Measurements from ENCODE around the gene SUDS3. TPM values are rescaled to one million over a fixed set of nuclear protein-coding genes. Genes with fewer than 3 reads are reported as not detected.

SUDS3 gene
- total and polyA plus RNA-seq, 10 of the 15 experiments (the other 5 are each of a cell fraction or from before 2014, with no cell fraction given), result 5.2 to 42.8 (median 21.7) TPM

DNA sequence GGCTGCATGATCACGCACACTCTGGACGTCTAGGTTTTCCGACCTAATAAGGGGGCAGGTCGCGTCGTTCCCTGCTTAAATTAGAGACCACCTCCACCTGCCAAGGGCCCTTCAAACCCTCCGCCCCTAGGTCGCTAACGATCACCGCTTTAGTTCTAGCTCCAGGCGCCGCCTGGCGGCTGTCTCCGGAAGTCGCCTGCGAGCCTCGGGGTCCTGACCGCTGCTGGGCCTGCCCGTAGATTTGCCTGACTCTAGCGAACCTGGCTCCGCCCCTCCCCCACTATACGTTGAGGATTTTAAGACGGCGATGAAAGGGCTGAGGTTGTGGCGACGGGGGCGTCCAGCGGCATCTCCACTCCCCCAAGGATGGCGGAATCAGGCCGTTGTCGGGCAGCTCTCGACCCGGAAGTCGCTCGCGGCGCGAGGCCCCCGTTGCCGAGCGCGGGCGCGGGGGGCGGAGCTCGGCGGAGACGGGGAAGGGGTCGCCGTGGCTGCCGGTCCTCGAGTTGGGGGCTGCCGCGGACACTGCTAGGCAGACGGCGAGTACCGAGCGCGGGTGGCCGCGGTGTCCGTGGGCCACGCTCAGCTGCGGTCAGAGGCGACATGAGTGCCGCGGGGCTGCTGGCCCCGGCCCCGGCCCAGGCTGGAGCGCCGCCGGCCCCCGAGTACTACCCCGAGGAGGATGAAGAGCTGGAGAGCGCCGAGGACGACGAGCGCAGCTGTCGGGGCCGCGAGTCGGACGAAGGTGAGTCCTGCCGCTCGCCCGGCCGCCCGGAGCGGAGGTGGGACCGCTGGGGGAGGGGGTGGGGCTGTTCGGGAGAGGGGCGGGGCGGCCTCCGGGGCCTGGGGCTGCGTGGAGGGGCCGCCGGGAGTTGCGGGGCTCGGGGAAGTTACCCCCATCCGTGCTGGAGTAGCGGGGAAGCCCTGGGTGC, at the start of gene SUDS3 (continued):
- TF ChIP-seq, protein P1, sequence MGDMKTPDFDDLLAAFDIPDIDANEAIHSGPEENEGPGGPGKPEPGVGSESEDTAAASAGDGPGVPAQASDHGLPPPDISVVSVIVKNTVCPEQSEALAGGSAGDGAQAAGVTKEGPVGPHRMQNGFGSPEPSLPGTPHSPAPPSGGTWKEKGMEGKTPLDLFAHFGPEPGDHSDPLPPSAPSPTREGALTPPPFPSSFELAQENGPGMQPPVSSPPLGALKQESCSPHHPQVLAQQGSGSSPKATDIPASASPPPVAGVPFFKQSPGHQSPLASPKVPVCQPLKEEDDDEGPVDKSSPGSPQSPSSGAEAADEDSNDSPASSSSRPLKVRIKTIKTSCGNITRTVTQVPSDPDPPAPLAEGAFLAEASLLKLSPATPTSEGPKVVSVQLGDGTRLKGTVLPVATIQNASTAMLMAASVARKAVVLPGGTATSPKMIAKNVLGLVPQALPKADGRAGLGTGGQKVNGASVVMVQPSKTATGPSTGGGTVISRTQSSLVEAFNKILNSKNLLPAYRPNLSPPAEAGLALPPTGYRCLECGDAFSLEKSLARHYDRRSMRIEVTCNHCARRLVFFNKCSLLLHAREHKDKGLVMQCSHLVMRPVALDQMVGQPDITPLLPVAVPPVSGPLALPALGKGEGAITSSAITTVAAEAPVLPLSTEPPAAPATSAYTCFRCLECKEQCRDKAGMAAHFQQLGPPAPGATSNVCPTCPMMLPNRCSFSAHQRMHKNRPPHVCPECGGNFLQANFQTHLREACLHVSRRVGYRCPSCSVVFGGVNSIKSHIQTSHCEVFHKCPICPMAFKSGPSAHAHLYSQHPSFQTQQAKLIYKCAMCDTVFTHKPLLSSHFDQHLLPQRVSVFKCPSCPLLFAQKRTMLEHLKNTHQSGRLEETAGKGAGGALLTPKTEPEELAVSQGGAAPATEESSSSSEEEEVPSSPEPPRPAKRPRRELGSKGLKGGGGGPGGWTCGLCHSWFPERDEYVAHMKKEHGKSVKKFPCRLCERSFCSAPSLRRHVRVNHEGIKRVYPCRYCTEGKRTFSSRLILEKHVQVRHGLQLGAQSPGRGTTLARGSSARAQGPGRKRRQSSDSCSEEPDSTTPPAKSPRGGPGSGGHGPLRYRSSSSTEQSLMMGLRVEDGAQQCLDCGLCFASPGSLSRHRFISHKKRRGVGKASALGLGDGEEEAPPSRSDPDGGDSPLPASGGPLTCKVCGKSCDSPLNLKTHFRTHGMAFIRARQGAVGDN (IDR thresholded peaks at IDR 0.05), result 0 out of 2 replicates have a peak, but pooled peaks have one; percentile 25
- TF ChIP-seq BMI1 (IDR thresholded peaks at IDR 0.05; ENCODE audit: borderline replicate concordance) (no peak), ESRRA (IDR thresholded peaks at IDR 0.05; ENCODE audit: low read length) (peak; percentile 22; the same call in 1 of the 2 replicates), SPI1 (IDR thresholded peaks at IDR 0.05; ENCODE audit: borderline replicate concordance, insufficient read depth, low read depth, low read length) (no peak), MYC (IDR thresholded peaks at IDR 0.05; ENCODE audit: insufficient read depth, insufficient read length, insufficient replicate concordance, low read length, severe bottlenecking) (peak; percentile 54), NBN (IDR thresholded peaks at IDR 0.05) (peak; percentile 97), RCOR1 (conservative IDR thresholded peaks at IDR 0.05; ENCODE audit: low read depth, low read length) (0 out of 2 replicates have a peak, but pooled peaks have one; percentile 63), SIN3A (IDR thresholded peaks at IDR 0.05; ENCODE audit: low read depth, low read length) (peak; percentile 92), ASH2L (IDR thresholded peaks at IDR 0.05; ENCODE audit: borderline replicate concordance, low read depth) (0 out of 2 replicates have a peak, but pooled peaks have one; percentile 90), TAF1 (IDR thresholded peaks at IDR 0.05; ENCODE audit: borderline replicate concordance, low read depth, low read length) (no peak), NFXL1 (IDR thresholded peaks at IDR 0.05; ENCODE audit: borderline replicate concordance) (no peak), IKZF2 (IDR thresholded peaks at IDR 0.05) (peak in 1 of 2 experiments; percentile 44; a peak in 1 of 4 replicates), NR2F1 (conservative IDR thresholded peaks at IDR 0.05) (peak; percentile 63; the same call in 1 of the 2 replicates), EED (IDR thresholded peaks at IDR 0.05; ENCODE audit: low read depth) (peak; percentile 38; the same call in 1 of the 2 replicates), ZNF384 (IDR thresholded peaks at IDR 0.05; ENCODE audit: borderline replicate concordance, low read depth, low read length) (no peak), CBX3 (IDR thresholded peaks at IDR 0.05; ENCODE audit: borderline replicate concordance, low read depth) (no peak)
- TF ChIP-seq, protein P2, sequence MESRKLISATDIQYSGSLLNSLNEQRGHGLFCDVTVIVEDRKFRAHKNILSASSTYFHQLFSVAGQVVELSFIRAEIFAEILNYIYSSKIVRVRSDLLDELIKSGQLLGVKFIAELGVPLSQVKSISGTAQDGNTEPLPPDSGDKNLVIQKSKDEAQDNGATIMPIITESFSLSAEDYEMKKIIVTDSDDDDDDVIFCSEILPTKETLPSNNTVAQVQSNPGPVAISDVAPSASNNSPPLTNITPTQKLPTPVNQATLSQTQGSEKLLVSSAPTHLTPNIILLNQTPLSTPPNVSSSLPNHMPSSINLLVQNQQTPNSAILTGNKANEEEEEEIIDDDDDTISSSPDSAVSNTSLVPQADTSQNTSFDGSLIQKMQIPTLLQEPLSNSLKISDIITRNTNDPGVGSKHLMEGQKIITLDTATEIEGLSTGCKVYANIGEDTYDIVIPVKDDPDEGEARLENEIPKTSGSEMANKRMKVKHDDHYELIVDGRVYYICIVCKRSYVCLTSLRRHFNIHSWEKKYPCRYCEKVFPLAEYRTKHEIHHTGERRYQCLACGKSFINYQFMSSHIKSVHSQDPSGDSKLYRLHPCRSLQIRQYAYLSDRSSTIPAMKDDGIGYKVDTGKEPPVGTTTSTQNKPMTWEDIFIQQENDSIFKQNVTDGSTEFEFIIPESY (IDR thresholded peaks at IDR 0.05), result peak; percentile 94
- TF ChIP-seq, protein P3, sequence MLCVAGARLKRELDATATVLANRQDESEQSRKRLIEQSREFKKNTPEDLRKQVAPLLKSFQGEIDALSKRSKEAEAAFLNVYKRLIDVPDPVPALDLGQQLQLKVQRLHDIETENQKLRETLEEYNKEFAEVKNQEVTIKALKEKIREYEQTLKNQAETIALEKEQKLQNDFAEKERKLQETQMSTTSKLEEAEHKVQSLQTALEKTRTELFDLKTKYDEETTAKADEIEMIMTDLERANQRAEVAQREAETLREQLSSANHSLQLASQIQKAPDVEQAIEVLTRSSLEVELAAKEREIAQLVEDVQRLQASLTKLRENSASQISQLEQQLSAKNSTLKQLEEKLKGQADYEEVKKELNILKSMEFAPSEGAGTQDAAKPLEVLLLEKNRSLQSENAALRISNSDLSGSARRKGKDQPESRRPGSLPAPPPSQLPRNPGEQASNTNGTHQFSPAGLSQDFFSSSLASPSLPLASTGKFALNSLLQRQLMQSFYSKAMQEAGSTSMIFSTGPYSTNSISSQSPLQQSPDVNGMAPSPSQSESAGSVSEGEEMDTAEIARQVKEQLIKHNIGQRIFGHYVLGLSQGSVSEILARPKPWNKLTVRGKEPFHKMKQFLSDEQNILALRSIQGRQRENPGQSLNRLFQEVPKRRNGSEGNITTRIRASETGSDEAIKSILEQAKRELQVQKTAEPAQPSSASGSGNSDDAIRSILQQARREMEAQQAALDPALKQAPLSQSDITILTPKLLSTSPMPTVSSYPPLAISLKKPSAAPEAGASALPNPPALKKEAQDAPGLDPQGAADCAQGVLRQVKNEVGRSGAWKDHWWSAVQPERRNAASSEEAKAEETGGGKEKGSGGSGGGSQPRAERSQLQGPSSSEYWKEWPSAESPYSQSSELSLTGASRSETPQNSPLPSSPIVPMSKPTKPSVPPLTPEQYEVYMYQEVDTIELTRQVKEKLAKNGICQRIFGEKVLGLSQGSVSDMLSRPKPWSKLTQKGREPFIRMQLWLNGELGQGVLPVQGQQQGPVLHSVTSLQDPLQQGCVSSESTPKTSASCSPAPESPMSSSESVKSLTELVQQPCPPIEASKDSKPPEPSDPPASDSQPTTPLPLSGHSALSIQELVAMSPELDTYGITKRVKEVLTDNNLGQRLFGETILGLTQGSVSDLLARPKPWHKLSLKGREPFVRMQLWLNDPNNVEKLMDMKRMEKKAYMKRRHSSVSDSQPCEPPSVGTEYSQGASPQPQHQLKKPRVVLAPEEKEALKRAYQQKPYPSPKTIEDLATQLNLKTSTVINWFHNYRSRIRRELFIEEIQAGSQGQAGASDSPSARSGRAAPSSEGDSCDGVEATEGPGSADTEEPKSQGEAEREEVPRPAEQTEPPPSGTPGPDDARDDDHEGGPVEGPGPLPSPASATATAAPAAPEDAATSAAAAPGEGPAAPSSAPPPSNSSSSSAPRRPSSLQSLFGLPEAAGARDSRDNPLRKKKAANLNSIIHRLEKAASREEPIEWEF (IDR thresholded peaks at IDR 0.05; ENCODE audit: insufficient replicate concordance, low read depth, low read length), result no peak
